Body of pancreas (tissue), 4 donors: ENCODE results near the gene MECP2.

ENCODE experiments used
- POLR2A ChIP-seq, 3 donors: fragments of 450-650 bp; IDR thresholded peaks; one replicate each; pipeline ENCODE4 v1.6.1; 2016; ENCODE audit warnings: antibody characterized with exemption in 3 of 3, mild to moderate bottlenecking in 2 of 3
- TF ChIP-seq, protein P1 (sequence below), 7 experiments: fragments of 450-650 bp in 4 of 7; fragments of 200-600 bp in 3 of 7; sonication (generic) in 3 of 7; IDR thresholded peaks; one replicate each; pipeline ENCODE4 v1.5.1; 2016 to 2019; ENCODE audit warnings: antibody characterized with exemption in 7 of 7

DNA sequence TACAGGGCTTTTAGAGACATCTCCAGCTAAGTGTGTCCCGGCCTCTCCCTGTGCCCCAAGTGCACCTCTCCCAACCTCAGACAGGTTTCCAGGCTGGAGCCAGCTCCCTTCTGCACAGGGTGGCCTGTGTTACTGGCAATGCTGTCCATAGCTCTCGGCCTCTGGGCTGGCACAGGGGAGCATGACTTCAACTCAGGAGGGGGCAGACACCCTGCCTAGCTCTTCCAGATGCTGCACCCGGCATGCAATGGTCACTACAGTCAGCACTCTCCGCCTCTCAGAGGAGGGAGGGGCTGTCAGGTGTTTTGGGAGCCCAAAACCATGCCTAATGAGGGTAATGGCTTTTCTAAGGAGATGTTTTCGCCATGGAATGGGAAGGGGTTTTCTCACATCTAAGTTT lies 75.4 kb downstream of the MECP2 start:
- no peak for TF ChIP-seq POLR2A (IDR thresholded peaks at IDR 0.05)
- TF ChIP-seq, protein P1, sequence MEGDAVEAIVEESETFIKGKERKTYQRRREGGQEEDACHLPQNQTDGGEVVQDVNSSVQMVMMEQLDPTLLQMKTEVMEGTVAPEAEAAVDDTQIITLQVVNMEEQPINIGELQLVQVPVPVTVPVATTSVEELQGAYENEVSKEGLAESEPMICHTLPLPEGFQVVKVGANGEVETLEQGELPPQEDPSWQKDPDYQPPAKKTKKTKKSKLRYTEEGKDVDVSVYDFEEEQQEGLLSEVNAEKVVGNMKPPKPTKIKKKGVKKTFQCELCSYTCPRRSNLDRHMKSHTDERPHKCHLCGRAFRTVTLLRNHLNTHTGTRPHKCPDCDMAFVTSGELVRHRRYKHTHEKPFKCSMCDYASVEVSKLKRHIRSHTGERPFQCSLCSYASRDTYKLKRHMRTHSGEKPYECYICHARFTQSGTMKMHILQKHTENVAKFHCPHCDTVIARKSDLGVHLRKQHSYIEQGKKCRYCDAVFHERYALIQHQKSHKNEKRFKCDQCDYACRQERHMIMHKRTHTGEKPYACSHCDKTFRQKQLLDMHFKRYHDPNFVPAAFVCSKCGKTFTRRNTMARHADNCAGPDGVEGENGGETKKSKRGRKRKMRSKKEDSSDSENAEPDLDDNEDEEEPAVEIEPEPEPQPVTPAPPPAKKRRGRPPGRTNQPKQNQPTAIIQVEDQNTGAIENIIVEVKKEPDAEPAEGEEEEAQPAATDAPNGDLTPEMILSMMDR (IDR thresholded peaks at IDR 0.05) = no peak
